HL-60 (cell line): Measurements from ENCODE around the gene TCP11L1.

Source experiments
- DNase-seq, 2 experiments: peaks; one replicate each; pipeline ENCODE4 v3.0.0-alpha.2; 2010 to 2020; ENCODE audit warnings: low read depth in 1 of 2, low spot score in 1 of 2
- H3K27ac ChIP-seq: fragments of 250-450 bp; sonication (Bioruptor Pico); replicated peaks from 2 replicates; pipeline ENCODE4 v1.5.1; 2020; ENCODE audit warnings: mild to moderate bottlenecking, moderate library complexity
- H3K27me3 ChIP-seq: fragments of 250-450 bp; sonication (Bioruptor Pico); 2 replicates; pipeline ENCODE4 v1.5.1; 2021; ENCODE audit warnings: mild to moderate bottlenecking, moderate library complexity; ENCODE audit not compliant: insufficient read depth, poor library complexity, severe bottlenecking
- H3K4me3 ChIP-seq: replicated peaks from 2 replicates; pipeline ENCODE4 v1.5.1; 2011; ENCODE audit warnings: mild to moderate bottlenecking, control low read depth, low read length; ENCODE audit not compliant: insufficient read depth
- GABPA ChIP-seq: IDR thresholded peaks from 2 replicates; pipeline ENCODE4 v1.6.1; 2012; ENCODE audit warnings: low read depth
- POLR2AphosphoS5 ChIP-seq: IDR thresholded peaks from 2 replicates; pipeline ENCODE4 v1.6.1; 2012; ENCODE audit warnings: low read depth
- SPI1 ChIP-seq: IDR thresholded peaks from 2 replicates; pipeline ENCODE4 v1.6.1; 2012; ENCODE audit warnings: low read depth, mild to moderate bottlenecking, borderline replicate concordance
- TF ChIP-seq, protein P1 (sequence below): IDR thresholded peaks from 2 replicates; pipeline ENCODE4 v1.6.1; 2012; ENCODE audit warnings: low read depth; ENCODE audit not compliant: insufficient replicate concordance
- TF ChIP-seq, protein P2 (sequence below): IDR thresholded peaks from one replicate; pipeline ENCODE4 v1.5.1; 2011; ENCODE audit warnings: low read length, control low read depth, inconsistent platforms; ENCODE audit not compliant: insufficient read depth

The TCP11L1 gene

DNA sequence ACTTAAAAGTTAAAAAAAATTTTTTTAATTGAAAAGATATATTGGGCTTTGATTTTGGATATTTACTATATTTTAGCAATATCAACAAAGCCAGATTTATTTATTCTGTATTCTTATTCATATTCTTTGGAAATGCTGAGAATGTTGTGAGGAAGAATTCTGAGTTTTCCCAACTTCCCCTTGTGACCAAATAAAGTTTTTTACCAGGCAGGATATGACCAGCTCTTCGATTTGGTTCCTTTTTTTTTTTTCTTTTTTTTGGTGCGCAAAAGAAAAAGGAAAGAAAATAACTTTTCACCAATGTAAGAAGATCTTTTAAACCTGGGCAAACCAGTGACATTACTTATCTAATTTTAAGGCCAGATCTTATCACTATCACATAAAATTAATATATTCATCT lies 12.9 kb downstream of the TCP11L1 start:
- Histone ChIP-seq H3K27ac (no peak overlapping the region), H3K4me3 (no peak overlapping the region), H3K27me3 (no peaks in the 10 kb centered on the region)
- DNase-seq = no peak
- TF ChIP-seq GABPA (no peak), SPI1 (peak; percentile 11; the same call in 1 of the 2 replicates)

DNA sequence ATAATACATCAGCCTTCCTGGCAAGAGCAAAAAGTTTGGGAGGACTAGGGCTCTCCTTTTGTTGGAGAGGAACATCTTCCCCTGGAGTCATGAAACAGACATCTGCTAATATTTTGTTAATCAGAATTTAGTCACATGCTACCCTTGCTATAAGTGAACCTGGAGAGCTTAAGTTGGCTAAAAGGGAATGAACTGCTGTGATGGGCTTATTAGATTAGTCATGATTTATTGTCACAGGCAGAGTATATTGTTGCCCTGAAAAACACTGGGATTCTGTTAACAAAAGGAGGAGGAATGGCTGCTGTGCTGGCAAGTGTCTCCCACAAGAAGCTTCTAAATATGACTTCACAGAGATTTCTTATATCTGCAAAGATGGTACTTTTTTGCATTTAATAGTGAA lies 16.0 kb downstream of the TCP11L1 start:
- Histone ChIP-seq H3K27me3 (no peaks in the 10 kb centered on the region), H3K4me3 (no peak overlapping the region), H3K27ac (no peak overlapping the region)
- TF ChIP-seq, protein P1, sequence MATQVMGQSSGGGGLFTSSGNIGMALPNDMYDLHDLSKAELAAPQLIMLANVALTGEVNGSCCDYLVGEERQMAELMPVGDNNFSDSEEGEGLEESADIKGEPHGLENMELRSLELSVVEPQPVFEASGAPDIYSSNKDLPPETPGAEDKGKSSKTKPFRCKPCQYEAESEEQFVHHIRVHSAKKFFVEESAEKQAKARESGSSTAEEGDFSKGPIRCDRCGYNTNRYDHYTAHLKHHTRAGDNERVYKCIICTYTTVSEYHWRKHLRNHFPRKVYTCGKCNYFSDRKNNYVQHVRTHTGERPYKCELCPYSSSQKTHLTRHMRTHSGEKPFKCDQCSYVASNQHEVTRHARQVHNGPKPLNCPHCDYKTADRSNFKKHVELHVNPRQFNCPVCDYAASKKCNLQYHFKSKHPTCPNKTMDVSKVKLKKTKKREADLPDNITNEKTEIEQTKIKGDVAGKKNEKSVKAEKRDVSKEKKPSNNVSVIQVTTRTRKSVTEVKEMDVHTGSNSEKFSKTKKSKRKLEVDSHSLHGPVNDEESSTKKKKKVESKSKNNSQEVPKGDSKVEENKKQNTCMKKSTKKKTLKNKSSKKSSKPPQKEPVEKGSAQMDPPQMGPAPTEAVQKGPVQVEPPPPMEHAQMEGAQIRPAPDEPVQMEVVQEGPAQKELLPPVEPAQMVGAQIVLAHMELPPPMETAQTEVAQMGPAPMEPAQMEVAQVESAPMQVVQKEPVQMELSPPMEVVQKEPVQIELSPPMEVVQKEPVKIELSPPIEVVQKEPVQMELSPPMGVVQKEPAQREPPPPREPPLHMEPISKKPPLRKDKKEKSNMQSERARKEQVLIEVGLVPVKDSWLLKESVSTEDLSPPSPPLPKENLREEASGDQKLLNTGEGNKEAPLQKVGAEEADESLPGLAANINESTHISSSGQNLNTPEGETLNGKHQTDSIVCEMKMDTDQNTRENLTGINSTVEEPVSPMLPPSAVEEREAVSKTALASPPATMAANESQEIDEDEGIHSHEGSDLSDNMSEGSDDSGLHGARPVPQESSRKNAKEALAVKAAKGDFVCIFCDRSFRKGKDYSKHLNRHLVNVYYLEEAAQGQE = no peak
- TF ChIP-seq, protein P2, sequence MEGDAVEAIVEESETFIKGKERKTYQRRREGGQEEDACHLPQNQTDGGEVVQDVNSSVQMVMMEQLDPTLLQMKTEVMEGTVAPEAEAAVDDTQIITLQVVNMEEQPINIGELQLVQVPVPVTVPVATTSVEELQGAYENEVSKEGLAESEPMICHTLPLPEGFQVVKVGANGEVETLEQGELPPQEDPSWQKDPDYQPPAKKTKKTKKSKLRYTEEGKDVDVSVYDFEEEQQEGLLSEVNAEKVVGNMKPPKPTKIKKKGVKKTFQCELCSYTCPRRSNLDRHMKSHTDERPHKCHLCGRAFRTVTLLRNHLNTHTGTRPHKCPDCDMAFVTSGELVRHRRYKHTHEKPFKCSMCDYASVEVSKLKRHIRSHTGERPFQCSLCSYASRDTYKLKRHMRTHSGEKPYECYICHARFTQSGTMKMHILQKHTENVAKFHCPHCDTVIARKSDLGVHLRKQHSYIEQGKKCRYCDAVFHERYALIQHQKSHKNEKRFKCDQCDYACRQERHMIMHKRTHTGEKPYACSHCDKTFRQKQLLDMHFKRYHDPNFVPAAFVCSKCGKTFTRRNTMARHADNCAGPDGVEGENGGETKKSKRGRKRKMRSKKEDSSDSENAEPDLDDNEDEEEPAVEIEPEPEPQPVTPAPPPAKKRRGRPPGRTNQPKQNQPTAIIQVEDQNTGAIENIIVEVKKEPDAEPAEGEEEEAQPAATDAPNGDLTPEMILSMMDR = no peak
- no peak for TF ChIP-seq GABPA
- no peak for DNase-seq

DNA sequence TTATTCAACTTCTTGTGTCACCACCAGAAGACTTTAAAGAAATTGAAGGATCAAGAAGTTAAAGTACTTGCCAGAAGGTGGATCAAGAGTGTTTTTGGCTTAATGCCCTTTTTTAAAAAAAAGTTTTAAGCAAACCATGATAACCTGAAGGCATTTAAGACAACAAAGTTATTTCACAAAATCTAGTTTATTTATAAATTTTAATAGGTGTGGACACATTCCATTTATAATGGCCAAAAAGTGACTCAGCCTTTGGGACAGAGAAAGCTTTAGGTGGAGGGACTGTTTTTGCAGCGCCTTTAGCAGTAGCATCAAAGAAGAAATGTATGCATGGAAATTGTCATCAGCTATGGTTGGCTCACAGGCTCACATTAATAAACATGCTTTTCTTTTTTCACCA lies 17.9 kb downstream of the TCP11L1 start:
- no peak for DNase-seq
- H3K27ac ChIP-seq = no peak overlapping the region
- H3K4me3 ChIP-seq = no peak overlapping the region
- no peaks in the 10 kb centered on the region for H3K27me3 ChIP-seq
- no peak for TF ChIP-seq POLR2AphosphoS5
- TF ChIP-seq, protein P1 = no peak
- TF ChIP-seq, protein P2 = no peak
- TF ChIP-seq SPI1 = no peak
- TF ChIP-seq GABPA = no peak

DNA sequence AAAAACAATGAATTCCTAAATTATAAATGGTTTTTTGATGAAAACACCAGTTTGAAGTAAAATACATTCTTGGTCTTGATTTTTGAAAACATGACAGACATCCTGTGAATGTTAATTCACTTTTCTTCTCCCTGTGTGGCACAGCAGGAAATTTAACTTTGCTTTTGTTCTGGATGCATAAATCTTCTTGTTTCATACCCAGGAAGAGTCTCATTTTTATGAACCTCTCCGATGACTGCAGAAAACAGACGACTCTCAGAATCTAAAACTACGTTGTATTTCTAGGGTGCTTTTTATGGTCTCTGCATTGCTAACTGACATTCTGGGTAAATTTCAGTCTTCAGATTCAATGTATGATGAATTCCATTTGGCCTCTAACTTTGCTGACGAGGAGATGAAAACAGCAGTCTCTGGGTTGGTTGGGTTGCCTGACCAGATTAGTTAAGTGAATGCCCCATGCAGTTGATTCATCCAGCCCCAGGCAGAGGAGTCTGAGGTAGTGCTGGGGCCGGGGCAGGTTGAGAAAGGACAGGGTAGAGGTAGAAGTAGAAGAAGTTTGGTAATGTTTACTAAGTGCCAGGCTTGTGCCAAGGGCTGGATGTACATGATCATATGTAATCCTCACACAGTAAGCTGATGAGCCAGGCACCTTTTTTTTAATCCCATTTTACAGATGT lies 20.1 kb downstream of the TCP11L1 start:
- Histone ChIP-seq H3K4me3 (no peak overlapping the region), H3K27me3 (no peaks in the 10 kb centered on the region), H3K27ac (no peak overlapping the region)
- TF ChIP-seq SPI1 (no peak), GABPA (no peak), POLR2AphosphoS5 (no peak)
- TF ChIP-seq, protein P2 = no peak
- TF ChIP-seq, protein P1 = no peak
- DNase-seq = no peak
